Small intestine (tissue), 7 donors: ENCODE data around the gene KCNA2. TPM values are rescaled to one million over a fixed set of nuclear protein-coding genes. Genes with fewer than 3 reads are reported as not detected.

Experiments used
- DNase-seq, 2 donors: peaks; one replicate each; pipeline versions ENCODE4 v3.0.0 to v3.0.0-alpha.2; 2013
- FAIRE-seq: peaks from 2 replicates; lab custom pipeline; 2012; peaks lifted over from hg19 to GRCh38; lab: Jason Lieb, UNC
- H3K27ac ChIP-seq, 3 donors: one replicate each; pipeline ENCODE4 v1.5.1; 2013; ENCODE audit warnings: low read length in 2 of 3, mild to moderate bottlenecking in 2 of 3, control low read depth in 1 of 3, inconsistent platforms in 1 of 3, low read depth in 1 of 3, moderate library complexity in 1 of 3
- H3K27me3 ChIP-seq, 3 donors: one replicate each; pipeline ENCODE4 v1.6.1; 2013; ENCODE audit warnings: low read length in 3 of 3, inconsistent platforms in 1 of 3; ENCODE audit not compliant: control insufficient read depth in 3 of 3, insufficient read depth in 3 of 3
- H3K36me3 ChIP-seq, 3 donors: one replicate each; pipeline ENCODE4 v1.6.1; 2013; ENCODE audit warnings: low read length in 3 of 3, inconsistent platforms in 1 of 3, low read depth in 1 of 3, mild to moderate bottlenecking in 1 of 3, moderate library complexity in 1 of 3; ENCODE audit not compliant: control insufficient read depth in 3 of 3, insufficient read depth in 2 of 3
- H3K4me1 ChIP-seq, 3 donors: one replicate each; pipeline ENCODE4 v1.6.1; 2013; ENCODE audit warnings: low read length in 2 of 3, inconsistent platforms in 1 of 3, low read depth in 1 of 3, mild to moderate bottlenecking in 1 of 3, moderate library complexity in 1 of 3; ENCODE audit not compliant: control insufficient read depth in 3 of 3, insufficient read depth in 2 of 3
- H3K4me3 ChIP-seq, 3 donors: one replicate each; pipeline ENCODE4 v1.5.1; 2013; ENCODE audit warnings: low read length in 3 of 3, control low read depth in 1 of 3, inconsistent platforms in 1 of 3, low read depth in 1 of 3, mild to moderate bottlenecking in 1 of 3, moderate library complexity in 1 of 3
- H3K9me3 ChIP-seq, 2 donors: one replicate each; pipeline ENCODE4 v1.6.1; 2013; ENCODE audit warnings: low read depth in 1 of 2, low read length in 1 of 2; ENCODE audit not compliant: control insufficient read depth in 2 of 2, insufficient read depth in 1 of 2
- WGBS, 3 donors: extraction: QIAGEN DNeasy Blood & Tissue Kit; methylation state at CpG; one replicate each; pipeline ENCODE4 v1.1.7; 2013; 5-methylcytosine and 5-hydroxymethylcytosine counted together
- polyA plus RNA-seq, 4 donors: library from polyadenylated mRNA; stranded (reverse) in 3 of 4; unstranded in 1 of 4; fragments of 200-250 nt in 3 of 4; fragments of 120-200 nt in 1 of 4; gene quantifications; one replicate each; pipeline versions ENCODE4 v1.2.1 to v1.2.3, GENCODE V29; 2013
- donor health status: healthy with polysubstance abuse.
- donor health status: control.
- donor health status: control.
- donor health status: Bipolar disorder and iron deficiency.
- donor health status: healthy.

Gene KCNA2
- polyA plus RNA-seq, 4 donors, result 0.18 to 0.28 TPM; not detected in 2

GRCh38 chr1:110588991-110589390 lies 17.2 kb downstream of the KCNA2 start:
- Histone ChIP-seq H3K27me3 (peaks cover 0 to 6% (median 2%) of the 10 kb centered on the region in 3 donors), H3K4me3 (no peak overlapping the region), H3K9me3 (peaks cover 0 to 2% of the 10 kb centered on the region in 2 donors), H3K27ac (no peak overlapping the region), H3K4me1 (no peaks in the 10 kb centered on the region), H3K36me3 (no peaks in the 10 kb centered on the region)
- FAIRE-seq, result no peak
- no peak for DNase-seq
- 48 to 71% (median 57%) methylated on average over 3 of the region's 3 CpGs for WGBS, 3 donors

- H3K4me1 ChIP-seq, result no peaks in the 10 kb centered on the region
- H3K9me3 ChIP-seq, result peaks cover 0 to 2% of the 10 kb centered on the region in 2 donors
- H3K27ac ChIP-seq, result no peak overlapping the region
- FAIRE-seq (no peak), DNase-seq (no peak)
- H3K36me3 ChIP-seq, result no peaks in the 10 kb centered on the region
- H3K4me3 ChIP-seq, result no peak overlapping the region
- WGBS, 3 donors, result 5 to 45% (median 14%) methylated on average over 1 of the region's 1 CpG
- H3K27me3 ChIP-seq, result peaks cover 0 to 6% (median 2%) of the 10 kb centered on the region in 3 donors
These were observed 17.7 kb downstream of the KCNA2 start for GRCh38 chr1:110588486-110588885.

GRCh38 chr1:110587906-110588305 lies 18.3 kb downstream of the KCNA2 start:
- FAIRE-seq, result no peak
- DNase-seq, result no peak
- Histone ChIP-seq H3K27me3 (peaks cover 0 to 6% (median 2%) of the 10 kb centered on the region in 3 donors), H3K4me1 (no peaks in the 10 kb centered on the region), H3K4me3 (no peak overlapping the region), H3K9me3 (peaks cover 0 to 2% of the 10 kb centered on the region in 2 donors), H3K36me3 (no peaks in the 10 kb centered on the region), H3K27ac (no peak overlapping the region)
- 84 to 94% (median 89%) methylated on average over 4 of the region's 4 CpGs for WGBS, 3 donors

- peak in 1 of 2 donors; percentile 13 for DNase-seq
These were observed 20.7 kb downstream of the KCNA2 start for GRCh38 chr1:110585481-110585880.

GRCh38 chr1:110584045-110584444 lies 22.1 kb downstream of the KCNA2 start:
- Histone ChIP-seq H3K27ac (no peak overlapping the region), H3K27me3 (peaks cover 0 to 6% (median 2%) of the 10 kb centered on the region in 3 donors), H3K4me1 (no peaks in the 10 kb centered on the region), H3K9me3 (peaks cover 0 to 2% of the 10 kb centered on the region in 2 donors), H3K36me3 (no peaks in the 10 kb centered on the region), H3K4me3 (no peak overlapping the region)
- DNase-seq (no peak), FAIRE-seq (no peak)
- 84 to 91% (median 89%) methylated on average over 8 of the region's 8 CpGs for WGBS, 3 donors

More at GRCh38 chr1:110585481-110585880, 20.7 kb downstream of the KCNA2 start:
- FAIRE-seq, result no peak
- WGBS, 3 donors, result 0 to 43% (median 40%) methylated on average over 1 of the region's 1 CpG
- peaks cover 0 to 6% (median 0%) of the 10 kb centered on the region in 3 donors for H3K27me3 ChIP-seq
- peaks cover 0 to 2% of the 10 kb centered on the region in 2 donors for H3K9me3 ChIP-seq
- no peak overlapping the region for H3K27ac ChIP-seq
- H3K36me3 ChIP-seq, result no peaks in the 10 kb centered on the region
- no peaks in the 10 kb centered on the region for H3K4me1 ChIP-seq
- H3K4me3 ChIP-seq, result no peak overlapping the region

GRCh38 chr1:110583505-110583904 lies 22.7 kb downstream of the KCNA2 start:
- Histone ChIP-seq H3K36me3 (no peaks in the 10 kb centered on the region), H3K27ac (no peak overlapping the region), H3K4me3 (no peak overlapping the region), H3K9me3 (no peaks in the 10 kb centered on the region), H3K27me3 (peaks cover 0 to 3% (median 2%) of the 10 kb centered on the region in 3 donors), H3K4me1 (no peaks in the 10 kb centered on the region)
- WGBS, 3 donors, result 93 to 96% (median 93%) methylated on average over 5 of the region's 5 CpGs
- DNase-seq (no peak), FAIRE-seq (no peak)

GRCh38 chr1:110582378-110582777 lies 23.8 kb downstream of the KCNA2 start:
- no peak overlapping the region for H3K27ac ChIP-seq
- WGBS, 3 donors, result 69 to 88% (median 87%) methylated on average over 4 of the region's 4 CpGs

GRCh38 chr1:110581682-110582145 lies 24.4 kb downstream of the KCNA2 start:
- Histone ChIP-seq H3K27ac (no peak overlapping the region), H3K36me3 (no peaks in the 10 kb centered on the region), H3K4me1 (no peaks in the 10 kb centered on the region), H3K27me3 (peaks cover 0 to 2% (median 0%) of the 10 kb centered on the region in 3 donors), H3K4me3 (no peak overlapping the region), H3K9me3 (no peaks in the 10 kb centered on the region)
- FAIRE-seq (no peak), DNase-seq (no peak)
- WGBS, 3 donors, result 54 to 68% (median 65%) methylated on average over 5 of the region's 5 CpGs

More at GRCh38 chr1:110582378-110582777, 23.8 kb downstream of the KCNA2 start:
- no peaks in the 10 kb centered on the region for H3K36me3 ChIP-seq
- peaks cover 0 to 2% (median 0%) of the 10 kb centered on the region in 3 donors for H3K27me3 ChIP-seq
- H3K4me3 ChIP-seq, result no peak overlapping the region
- FAIRE-seq, result no peak
- no peaks in the 10 kb centered on the region for H3K4me1 ChIP-seq
- H3K9me3 ChIP-seq, result no peaks in the 10 kb centered on the region
- no peak for DNase-seq

- 85 to 95% (median 90%) methylated on average over 1 of the region's 1 CpG for WGBS, 3 donors
- DNase-seq, result no peak
- no peak overlapping the region for H3K27ac ChIP-seq
- no peaks in the 10 kb centered on the region for H3K4me1 ChIP-seq
- peaks cover 0 to 2% (median 0%) of the 10 kb centered on the region in 3 donors for H3K27me3 ChIP-seq
- no peak overlapping the region for H3K4me3 ChIP-seq
- FAIRE-seq, result no peak
- H3K9me3 ChIP-seq, result no peaks in the 10 kb centered on the region
- no peaks in the 10 kb centered on the region for H3K36me3 ChIP-seq
These were observed 25.9 kb downstream of the KCNA2 start for GRCh38 chr1:110580244-110580643.
